Measurements from ENCODE around the gene CCDC3.

The CCDC3 gene

DNA sequence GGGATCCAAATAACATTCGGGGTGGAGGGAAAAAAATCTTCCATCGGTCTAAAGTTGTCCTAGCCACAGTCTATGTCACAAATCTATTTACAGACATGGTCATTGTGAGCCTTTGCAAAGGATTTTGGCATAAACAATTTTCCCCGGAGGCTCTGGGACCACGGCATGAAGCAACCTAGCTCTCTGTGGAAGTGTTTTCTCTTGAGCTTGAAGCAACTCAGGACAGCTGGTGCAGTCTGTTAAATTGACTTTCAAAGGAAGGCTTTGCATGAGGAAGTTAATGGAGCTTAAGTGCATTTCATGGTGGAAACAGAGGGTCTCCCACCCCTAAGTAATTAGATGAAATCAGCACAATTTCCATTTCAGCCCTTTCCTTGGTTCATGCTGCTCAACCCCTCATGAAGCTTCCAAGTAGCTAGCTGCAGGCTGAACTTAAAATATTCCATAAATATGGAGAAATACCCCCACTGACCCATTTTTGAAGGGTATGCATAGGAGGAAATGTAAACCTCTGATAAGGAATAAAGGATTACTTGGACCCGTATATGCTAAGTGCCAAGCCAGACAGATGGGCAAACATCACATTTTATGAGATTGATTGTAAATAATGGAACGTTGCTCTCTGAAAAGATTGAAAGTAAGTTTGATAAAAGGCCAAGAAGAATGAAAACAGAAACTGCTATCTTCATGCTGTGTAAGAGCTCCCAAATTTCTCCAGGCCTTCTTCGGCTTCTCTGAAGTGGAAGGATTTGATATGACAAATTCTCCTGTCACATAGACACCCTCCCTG lies 39.9 kb downstream of the CCDC3 start:
- DNase-seq (ENCODE audit: low spot score): no peak

DNA sequence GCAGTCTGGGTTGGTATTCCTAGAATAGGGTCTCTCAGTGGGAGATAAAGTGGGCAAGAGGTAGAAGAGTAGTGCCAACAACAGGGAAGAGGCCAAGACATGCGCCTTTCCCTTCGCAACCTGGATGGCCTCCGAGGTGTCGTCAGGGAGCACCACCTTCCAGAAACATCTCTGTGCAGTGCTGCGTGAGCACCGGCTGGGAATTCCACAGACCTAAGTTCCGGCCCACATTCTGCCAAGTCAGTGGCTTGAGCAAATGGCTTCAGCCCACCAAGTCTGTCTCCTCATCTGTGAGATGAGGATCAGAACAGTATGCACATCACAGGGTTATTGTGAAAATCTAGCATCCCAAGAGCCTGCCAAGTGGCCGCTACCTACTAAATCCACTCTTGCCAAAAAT lies 40.6 kb downstream of the CCDC3 start:
- no peak for DNase-seq (ENCODE audit: low spot score)

DNA sequence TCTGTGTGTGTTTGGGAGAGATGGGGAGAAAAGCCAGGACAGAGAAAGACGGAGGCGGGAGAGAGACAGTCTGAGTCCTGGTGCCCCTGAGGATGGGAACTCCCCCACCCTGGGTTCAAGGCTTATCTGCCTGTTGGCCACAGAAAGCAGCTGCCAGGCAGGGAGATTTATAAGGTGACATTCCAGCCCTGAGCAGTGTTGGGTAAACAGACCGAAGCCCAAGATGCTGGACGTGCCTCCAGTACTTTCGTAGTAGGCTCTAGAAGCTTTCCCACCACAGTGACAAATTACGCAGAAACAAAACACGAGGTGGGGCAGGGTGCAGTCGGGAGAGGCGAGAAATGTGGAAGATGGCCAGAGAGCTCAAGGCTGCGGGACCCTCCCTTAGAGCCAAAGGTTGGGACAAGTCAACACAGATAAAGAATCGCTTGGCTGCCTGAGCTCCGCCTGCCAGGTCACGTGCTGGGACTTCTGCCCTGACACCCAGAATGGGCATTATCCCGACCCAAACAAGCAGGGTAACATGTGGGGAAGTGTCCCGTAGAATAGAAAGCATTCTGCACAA lies 41.1 kb downstream of the CCDC3 start:
- no peak for DNase-seq (ENCODE audit: low spot score)

DNA sequence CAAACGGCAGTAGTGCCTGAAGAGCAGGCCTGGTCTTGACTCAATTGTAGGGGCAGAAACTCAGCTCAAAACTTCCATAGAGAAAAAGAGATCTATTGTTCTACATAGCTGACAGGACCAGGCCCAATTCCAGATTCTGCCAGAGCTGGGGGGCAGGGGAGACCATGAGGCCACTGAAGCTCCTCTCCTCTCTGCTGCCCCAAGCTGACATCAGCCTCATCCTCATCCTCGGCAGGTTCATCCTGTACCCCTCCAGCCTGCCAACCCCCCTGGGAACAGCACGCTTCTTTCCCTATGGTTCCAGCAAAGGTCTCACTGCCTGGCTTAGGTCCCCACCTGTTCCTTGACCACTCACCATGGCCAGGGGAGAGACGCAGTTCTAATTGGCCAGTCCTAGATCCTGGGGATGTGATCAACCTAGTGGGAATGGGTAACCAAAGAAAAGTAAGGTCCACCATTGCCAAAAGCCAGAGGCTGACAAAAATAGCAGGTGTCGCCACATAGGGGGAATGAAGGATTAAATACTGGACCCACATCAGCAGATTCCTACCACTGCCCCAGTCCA lies 42.9 kb downstream of the CCDC3 start:
- no peak for DNase-seq (ENCODE audit: low spot score)

DNA sequence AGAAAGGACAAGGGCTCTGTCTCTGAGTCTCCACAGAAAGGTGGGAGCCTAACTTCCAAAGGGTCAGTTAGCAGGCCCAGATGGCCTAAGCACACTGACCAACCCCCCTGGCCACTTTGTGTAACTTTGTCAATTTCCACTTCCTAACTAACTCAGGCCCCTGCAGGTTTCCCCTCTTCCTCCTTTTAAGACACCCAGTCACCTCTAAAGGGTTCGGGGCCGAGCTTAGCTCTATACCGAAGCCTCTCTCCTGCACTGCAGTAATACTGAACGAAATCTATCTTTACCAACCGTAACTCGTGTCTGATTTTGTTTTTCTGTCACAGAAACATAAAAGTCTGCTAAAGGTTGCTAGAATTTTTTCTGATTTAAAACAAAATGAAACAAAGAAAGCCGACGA lies 44.4 kb downstream of the CCDC3 start:
- DNase-seq (ENCODE audit: low spot score): no peak

DNA sequence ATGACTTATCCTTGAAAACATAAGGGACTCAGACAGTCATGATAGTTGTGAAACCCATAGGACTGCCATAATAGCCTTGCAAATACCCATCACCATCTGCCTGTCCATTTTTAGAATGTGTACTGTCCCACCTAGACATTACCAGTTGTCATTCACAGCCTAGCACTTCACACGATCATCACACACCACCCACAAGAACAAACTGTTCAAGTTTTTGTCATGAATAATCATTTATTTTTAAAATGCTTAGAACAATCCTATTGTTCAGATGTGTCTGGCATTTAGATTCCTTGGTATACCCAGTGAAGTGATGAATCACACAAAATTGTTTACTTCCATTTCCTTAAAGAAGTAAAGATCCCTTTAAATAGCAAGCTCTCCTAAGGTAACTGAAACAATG lies 46.6 kb downstream of the CCDC3 start:
- no peak for DNase-seq (ENCODE audit: low spot score)

DNA sequence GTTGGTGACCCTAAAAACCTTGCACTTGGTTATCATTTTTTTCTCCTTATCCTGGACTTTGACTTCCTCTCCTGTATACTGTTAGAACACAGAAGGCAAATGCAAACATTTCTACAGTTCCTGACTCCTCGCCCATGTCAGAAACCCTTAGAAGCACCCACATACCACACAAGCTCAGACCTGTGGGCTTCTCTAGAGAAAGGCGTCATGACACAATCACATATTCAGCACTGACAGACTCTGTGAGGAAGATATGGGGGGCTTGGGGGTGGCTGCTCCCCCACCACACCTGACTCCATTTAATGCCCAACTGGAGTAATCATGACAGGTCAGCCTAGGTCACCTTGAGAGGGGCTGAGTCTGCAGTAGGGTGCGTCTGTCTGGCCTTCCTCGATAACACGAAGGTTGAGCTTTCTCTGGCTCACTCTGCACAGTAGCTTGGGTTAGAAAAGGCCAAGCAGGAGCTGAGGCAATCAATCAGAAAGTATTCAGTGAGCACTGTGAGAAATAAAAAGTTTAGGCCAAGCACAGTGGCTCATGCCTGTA lies 50.9 kb downstream of the CCDC3 start:
- DNase-seq (ENCODE audit: low spot score): peak; percentile 17

DNA sequence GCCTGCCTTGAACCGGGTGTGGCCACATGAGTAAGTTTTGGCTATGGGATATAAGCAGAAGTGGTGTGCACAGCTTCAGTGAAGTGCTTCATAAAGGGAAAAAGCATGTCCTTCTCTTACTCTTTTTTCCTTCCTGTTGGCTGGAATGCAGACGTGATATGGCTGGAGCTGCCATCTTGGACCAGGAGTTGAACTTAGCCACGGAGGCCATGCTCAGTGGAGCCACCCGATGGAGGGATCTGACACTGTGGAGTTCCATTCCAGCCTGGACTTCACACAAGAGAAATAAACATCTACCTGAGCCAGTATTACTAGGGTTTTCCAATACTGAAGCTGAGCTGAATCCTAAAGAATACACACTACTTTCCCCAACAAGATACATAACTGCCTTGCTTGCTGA lies 52.3 kb downstream of the CCDC3 start:
- no peak for DNase-seq (ENCODE audit: low spot score)

DNA sequence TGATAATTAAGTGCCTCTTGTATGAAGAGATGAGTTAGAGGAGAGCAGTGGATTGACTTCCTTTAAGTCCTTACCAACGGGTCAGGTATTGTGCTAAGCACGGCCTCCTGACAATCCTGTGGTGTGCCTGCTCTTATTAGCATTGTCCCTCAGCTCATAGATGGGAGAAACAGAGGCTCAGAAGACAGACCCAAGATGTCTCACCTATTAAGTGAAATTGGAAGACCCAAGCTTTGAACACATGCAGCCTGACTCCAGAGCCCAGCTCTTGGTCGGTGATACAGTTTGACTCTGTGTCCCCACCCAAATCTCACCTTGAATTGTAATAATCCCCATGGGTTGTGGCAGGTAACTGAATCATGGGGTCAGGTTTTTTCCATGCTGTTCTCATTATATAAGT lies 53.8 kb downstream of the CCDC3 start:
- no peak for DNase-seq (ENCODE audit: low spot score)

DNA sequence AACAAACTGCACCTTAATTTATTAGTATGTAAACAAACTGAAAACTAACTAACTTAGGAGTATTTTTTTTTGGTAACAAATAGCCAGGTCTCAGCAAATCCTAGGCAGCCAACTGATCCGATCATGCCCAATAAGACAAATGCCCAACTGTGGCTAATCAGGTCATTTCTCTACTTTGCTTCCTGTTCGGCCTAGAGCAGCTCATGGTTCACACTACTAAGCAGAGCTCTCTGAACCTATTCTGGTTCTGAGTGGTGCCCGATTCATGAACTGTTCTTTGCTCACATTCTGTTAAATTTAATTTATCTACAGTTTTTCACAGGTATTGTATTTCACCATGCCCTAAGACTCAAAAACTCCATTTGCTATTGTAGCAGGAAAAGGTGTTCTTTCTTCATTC lies 55.1 kb downstream of the CCDC3 start:
- DNase-seq (ENCODE audit: low spot score): no peak

DNA sequence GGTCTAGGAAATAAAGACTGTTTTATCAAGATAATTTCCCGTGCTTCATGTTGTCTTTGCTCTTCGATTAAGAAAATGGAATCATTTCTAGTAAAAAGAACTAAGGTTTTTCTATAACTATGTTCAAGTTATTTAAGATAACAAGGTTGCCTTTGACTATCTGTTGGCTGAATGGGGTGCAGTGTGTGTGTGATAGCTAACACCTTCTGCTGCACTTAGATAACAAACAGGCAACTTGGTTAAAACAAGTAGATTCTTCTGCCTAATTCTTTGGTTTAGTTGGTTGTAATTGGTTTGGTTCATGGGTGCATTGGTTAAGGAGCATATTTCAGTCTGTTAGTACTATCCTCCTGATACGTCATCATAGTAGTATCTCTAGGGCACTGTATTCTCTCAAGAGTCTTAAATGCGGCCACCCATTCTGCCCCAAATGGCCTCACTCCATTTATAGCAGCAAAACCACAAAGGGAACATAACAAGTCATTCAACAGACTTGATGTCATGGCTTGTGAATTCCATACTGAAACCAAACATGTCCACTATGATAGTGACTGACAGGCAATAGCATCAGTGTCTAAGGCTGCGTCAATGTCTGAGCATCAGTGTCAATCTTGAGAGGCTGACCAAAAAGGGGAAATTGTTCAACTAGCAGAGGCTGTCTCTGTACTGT lies 55.7 kb downstream of the CCDC3 start:
- DNase-seq (ENCODE audit: low spot score): peak; percentile 59

DNA sequence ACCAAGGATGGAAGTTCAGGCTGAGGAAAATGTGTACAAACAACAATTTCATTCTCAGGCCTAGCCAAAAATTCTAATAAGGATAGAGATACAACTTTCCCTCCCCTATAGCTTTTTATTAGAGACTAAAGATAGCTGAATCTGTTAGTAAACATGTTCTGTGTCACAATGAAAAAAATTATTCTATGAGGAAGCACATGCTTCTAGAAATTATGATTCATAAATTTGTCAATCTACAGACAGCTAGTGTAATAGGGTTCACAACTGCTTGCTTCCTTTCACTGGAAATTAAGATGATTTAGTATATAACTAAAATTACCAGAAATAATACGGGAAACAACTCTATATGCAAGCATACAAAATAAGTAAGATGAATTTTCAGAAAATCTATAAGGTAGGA lies 56.6 kb downstream of the CCDC3 start:
- DNase-seq (ENCODE audit: low spot score): no peak

DNA sequence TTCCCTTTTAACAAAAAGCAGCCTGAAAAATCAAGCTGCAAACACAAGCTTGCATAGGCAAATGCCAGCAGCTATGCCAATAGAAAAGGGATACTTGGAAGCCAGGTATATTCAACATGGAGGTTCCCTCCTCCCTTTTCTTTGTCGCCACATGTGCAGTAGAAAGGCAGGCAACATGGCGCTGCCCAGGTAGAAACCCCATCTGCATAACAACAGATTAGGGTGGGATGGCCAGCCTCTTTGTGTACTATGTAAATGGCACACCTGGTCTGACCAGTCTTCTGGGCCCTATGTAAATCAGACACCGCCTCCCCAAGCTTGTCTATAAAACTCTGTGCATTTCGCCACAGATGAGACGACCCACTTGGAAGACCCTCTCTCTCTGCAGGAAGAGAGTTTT lies 58.1 kb downstream of the CCDC3 start:
- no peak for DNase-seq (ENCODE audit: low spot score)

DNA sequence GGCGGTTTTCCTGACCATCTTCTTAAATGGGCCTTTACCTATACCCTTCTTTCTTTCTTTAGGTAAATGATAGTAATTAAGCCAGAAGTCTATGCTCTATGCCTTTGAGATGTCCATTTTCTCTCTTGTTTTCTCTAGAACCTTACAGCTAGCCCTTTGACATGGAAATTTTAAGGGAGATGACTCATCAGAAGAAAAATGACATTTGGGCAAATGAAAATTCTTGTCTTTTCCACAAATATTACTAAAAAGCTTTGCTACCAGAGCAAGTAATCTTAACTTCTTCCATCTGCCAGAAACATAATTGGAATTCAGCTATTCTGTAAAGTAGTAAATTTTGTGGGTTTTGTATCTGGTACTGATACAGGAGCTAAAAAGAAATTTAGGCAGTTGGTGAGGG lies 59.5 kb downstream of the CCDC3 start:
- no peak for DNase-seq (ENCODE audit: low spot score)

DNA sequence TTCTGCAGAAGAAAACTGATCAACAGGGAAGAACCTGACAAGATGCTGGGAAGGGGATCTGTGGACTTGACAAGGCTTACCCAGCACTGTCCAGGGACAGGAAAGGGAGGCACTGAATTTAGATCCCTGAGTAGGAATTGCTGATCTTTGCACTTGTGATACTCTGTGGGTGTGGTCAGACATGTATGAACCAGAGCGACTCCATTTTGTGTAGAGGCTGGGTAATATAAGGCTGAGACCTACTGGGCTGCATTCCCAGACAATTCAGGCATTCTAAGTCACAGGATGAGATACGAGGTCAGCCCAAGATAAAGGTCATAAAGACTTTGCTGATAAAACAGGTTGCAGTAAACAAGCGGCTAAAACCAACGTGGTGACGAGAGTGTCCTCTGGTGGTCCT lies 60.7 kb downstream of the CCDC3 start:
- DNase-seq (ENCODE audit: low spot score): no peak

DNA sequence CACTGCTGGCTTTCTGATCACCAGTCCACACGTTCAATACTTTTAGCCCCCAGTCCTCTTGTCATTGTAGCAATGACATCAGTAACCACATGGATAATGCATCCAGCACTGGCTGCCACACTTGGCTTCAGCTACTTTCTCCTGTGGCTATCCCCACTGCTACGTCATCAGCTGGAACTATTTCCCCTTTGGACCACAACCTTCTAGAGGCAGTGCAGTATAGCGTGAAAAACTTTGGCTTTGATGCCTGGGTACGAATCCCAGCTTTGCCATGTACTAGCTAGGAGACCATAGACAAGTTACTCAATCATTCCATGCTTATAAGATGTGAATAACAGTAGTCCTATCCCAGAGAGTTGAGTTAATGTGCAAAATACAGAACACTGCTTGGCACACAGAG lies 63.2 kb downstream of the CCDC3 start:
- no peak for DNase-seq (ENCODE audit: low spot score)

DNA sequence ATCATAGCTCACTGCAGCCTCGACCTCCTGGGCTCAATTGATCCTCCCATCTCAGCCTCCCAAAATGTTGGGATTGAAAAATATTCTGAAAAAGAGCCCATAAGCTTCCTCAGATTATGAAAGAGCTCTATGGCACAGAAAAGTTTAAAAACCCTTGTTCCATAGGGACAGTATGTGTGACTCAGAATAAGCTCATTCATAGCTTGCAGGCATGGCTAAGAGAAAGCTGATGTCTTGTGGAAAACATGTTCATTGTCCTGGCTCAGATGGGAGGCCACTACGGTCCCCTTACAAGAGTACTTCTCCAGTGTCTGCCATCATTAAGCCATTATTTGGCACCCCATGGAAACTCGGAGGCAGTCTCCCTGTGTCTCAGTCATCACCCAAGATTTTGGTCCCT lies 64.0 kb downstream of the CCDC3 start:
- DNase-seq (ENCODE audit: low spot score): no peak

DNA sequence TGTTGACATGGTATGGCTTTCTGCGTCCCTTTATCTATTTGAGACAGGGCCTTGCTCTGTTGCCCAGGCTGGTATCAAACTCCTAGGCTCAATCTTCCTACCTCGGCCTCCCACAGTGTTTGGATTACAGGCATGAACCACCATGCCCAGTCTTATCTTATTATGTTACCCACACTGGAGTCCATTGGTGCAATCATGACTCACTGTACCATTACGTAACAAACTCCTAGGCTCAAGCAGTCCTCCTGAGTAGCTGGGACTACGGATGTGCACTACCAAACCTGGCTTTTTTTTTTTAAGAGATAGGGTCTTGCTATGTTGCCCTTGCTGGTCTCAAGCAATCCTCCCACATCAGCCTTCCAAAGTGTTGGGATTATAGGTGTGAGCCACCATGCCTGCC lies 66.7 kb downstream of the CCDC3 start:
- peak; percentile 18 for DNase-seq (ENCODE audit: low spot score)

DNA sequence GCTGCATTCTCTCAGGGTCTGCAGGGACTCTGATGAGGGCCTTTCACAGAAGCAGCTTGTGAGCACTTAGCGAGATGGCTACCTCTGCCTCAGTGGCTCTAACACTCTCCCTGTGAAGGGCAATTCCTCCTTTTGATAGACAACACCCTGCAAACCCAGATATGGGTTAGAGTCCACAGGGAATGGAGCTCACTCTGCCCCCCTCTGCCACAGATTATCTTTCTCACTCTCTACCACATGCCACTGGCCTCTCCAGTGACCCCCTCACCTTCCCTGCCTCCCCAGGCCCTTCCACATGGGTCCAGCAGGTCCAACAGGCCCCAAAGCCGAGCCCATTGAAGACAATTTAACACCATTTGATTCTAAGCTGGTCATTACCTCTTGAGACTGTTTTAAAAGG lies 72.1 kb downstream of the CCDC3 start:
- no peak for DNase-seq (ENCODE audit: low spot score)

DNA sequence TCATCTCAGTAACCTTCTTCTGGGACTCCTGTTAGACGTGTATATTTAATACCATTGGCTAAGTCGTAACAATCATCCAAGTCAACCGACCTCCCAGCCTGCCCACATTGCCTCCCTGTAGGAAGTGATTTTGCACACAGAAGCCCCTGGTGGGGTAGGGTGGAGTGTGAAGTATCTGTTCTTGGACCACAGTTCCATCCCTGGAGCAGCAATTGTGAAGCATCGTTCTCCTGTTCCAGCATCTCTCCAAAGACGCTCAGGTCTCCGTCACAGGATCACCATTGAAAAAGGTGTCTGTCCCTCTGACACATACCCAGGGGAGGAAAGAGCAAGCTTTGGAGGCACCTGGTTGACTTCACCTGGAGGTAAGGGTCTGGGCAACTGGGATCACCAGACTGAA lies 72.9 kb downstream of the CCDC3 start:
- no peak for DNase-seq (ENCODE audit: low spot score)

DNA sequence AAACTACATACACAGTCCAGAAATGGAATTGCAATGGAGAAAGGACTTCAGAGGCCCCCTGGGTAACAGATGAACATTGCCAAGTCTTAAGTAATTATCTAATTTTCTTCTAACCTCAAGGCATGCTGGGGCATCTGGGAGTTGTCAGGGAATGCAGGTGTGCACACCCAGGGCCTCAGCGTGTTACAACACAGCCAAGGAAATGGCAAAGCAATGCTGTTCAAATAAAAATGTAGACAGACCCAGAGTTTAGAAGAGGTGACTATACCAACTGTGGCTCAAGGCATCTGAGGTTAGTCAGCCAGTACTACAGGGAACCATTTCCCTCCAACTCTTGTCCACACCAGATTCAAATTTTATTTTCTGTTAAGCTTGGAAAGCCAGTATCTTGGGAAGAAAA lies 73.6 kb downstream of the CCDC3 start:
- no peak for DNase-seq (ENCODE audit: low spot score)

DNA sequence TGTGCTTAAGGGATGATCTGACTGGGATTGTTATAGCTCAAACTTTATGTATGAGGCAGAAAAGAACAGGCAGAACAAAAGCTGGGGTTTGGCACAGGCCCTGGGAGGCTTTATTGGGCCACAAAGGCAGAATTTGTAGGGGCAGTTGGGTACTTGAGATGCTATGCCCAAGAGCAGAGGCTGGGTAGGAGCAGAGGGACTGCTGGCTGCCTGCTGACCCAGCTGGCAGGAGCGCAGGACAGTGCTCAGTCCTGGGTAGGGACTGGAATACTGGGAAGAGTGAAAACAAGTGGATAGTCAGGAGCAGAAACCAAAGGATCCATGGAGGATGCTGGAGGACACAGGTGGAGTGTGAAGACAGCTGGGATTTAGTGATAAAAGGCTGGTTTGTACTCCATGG lies 75.7 kb downstream of the CCDC3 start:
- DNase-seq (ENCODE audit: low spot score): no peak

DNA sequence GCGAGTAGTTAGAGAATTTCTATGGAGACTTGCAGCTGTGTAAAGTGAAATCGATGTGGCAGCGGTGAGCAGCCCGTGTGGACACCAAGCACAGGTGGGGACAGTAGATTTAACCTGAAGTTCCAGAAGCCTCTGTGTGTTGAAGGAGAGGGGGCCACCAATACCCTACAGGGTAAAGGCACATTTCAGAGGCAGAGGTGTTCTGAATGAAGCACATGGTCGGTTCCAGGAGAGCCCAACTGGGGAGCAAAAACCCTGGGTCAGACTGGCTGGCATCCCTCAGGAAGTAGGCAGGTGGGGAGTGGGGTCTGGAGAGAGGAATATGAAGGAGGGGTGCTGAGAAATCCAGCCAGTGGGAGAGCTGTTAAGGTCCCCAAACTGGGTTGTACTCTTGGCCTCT lies 76.6 kb downstream of the CCDC3 start:
- DNase-seq (ENCODE audit: low spot score): no peak
